Stimulated activated CD4-positive, alpha-beta T cell treated with anti-CD3 and anti-CD28 coated beads, Interleukin-2, amount 100 ng/mL, for 48 hours (primary cell): ENCODE measurements around the gene SLC25A20.
"Not testable (repeated sequence)": the region's sequence is repeated elsewhere in the genome, so short reads cannot be mapped to it uniquely, and the experiment has no call there.

ENCODE experiments used
- DNase-seq, 2 donors: peaks; one replicate each; pipeline ENCODE4 v3.0.0-alpha.2; 2020

SLC25A20 gene

GRCh38 chr3:48845170-48845569 lies 53.5 kb downstream of the SLC25A20 start:
- no peak for DNase-seq

- no peak for DNase-seq
Observed at GRCh38 chr3:48837163-48837562, 61.5 kb downstream of the SLC25A20 start.

DNA sequence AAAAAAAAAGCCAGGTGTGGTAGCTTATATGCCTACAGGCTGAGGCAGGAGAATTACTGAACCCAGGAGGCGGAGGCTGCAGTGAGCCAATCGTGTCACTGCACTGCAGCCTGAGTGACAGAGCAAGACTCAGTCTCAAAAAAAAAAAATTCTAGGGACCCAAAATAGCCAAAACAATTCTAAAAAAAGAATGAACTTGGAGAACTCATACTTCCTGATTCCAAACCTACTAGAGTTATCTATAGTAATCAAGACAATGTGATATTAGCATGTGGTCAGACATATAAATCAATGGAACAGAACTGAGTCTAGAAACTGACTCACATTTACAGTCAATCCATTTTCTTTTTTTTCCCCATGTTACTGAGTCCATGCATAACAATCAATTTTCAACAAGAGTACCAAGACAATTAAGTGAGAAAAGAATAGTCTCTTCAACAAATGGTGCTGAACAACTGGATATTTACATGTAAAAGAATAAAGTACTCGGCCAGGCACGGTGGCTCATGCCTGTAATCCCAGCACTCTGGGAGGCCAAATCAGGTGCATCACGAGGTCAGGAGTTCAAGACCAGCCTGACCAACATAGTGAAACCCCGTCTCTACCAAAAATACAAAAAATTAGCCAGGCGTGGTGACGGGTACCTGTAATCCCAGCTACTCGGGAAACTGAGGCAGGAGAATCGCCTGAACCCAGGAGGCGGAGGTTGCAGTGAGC lies 62.9 kb downstream of the SLC25A20 start:
- no peak for DNase-seq

DNA sequence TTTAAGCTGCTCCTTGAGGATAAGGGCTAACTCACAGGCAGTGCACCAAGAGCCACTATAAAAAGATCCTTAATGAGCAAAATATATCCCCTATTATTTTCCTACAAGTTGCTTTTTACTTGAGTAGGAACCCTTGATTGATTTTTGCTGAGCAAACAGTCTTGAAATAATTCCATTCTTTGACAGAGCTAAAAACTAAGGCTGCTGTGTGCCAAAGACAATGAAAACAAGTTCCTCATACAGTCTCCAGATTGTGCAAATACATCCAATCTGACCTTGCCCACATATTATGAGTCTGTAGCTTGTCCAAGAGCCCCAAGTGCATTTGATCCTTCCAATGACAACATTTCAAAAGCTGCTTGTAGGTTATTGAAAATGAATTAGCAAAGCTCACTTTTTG lies 66.0 kb downstream of the SLC25A20 start:
- no peak for DNase-seq

DNA sequence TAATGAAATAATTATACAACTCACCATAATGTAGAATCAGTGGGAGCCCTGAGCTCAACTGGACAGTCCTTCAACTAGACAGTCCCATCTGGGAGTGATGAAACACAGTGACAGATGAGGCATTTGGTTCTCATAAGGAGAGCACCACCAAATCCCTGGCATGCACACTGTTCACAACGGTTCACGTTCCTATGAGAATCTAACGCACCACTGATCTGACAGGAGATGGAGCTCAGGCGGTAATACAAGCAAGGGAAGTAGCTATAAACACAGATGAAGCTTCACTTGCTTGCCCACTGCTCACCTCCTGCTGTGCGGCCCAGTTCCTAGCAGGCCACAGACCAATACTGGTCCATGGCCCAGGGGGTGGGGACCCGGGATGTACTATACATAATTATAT lies 68.0 kb downstream of the SLC25A20 start:
- no peak for DNase-seq

DNA sequence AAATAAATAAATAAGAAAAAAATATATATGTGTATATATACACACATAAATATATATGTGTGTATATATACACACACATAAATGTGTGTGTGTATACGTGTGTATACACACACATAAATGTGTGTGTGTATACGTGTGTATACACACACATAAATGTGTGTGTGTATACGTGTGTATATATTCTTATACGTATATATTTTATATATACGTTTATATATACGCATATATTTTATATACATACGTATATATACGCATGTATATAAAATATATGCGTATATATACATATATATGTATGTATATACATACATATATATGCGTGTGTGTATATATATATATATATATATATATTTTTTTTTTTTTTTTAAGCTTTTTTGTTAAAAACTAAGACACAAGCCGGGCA lies 69.2 kb downstream of the SLC25A20 start:
- DNase-seq, result not testable (repeated sequence)

- DNase-seq, result not testable (repeated sequence)
Observed at GRCh38 chr3:48827874-48828273, 70.8 kb downstream of the SLC25A20 start.

DNA sequence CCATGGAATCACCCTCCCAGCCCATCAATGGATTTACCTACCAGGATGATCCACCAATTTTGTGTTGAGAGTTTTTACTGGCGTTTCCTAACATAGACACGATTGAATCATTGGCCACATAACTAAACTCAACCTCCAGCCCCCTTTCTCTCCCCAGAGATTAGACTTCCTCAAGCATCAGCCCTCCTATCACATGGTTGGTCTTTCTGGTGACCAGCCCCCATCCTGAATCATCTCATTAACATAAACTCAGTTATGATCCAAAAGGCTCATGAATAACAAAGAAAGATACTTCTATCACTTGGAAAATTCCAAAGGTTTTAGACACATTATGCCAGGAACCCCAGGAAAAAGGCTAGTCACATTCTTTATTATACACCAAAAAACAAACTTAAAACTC lies 72.2 kb downstream of the SLC25A20 start:
- DNase-seq, result no peak

DNA sequence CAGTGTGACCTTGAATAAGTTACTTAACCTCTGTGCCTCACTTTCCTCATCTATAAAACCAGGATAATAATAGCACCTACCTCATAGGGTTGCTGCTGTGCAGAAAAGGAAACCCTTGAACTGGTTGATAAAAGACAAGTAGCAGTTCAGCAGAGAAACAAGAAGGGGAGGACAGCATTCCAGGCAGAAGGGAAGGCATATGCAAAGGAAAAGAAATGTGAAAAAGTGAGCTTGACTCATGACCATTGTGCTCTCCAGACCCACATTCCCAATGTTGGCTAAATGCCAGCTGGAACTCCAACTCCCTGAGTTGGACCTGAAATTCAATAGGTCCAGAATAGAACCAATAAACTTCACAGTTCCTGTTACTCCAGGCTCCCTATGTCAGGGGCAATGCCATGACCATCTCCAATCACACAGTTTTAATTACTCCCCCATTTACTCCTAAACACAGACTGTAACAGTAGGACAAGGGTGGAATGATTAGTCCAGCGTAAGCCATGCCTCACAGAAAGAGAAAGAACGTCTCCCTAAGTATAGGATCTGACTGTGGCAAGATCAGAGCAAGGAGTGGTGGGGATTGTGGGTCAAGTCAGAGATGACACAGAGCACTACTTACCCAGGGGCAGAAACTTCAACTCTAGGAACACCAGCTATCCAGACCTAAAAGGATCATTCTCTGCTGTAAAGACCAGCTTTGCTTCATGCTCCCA lies 77.9 kb downstream of the SLC25A20 start:
- no peak for DNase-seq

GRCh38 chr3:48819234-48820221 lies 79.2 kb downstream of the SLC25A20 start:
- no peak for DNase-seq

DNA sequence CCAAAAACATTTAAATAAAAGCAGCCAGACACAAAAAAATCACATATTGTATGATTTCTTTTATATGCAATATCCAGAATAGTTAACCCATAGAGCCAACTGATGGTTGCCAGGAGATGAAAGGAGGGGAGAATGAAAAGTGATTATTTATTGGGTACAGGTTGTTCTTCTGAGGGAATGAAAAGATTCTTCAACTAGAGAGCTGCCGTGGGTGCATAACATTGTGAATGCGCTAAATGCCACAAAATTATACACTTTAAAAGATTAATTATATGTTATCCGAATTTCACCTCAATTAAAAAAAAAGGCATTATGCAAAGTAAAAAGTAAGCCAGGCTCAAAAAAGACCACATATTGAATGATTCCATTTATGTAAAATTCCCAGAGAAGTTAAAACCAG lies 87.2 kb downstream of the SLC25A20 start:
- DNase-seq, result no peak
